ENCODE results near the gene CLASRP.
"Not testable (repeated sequence)": the region's sequence is repeated elsewhere in the genome, so short reads cannot be mapped to it uniquely, and the experiment has no call there.

Gene CLASRP

DNA sequence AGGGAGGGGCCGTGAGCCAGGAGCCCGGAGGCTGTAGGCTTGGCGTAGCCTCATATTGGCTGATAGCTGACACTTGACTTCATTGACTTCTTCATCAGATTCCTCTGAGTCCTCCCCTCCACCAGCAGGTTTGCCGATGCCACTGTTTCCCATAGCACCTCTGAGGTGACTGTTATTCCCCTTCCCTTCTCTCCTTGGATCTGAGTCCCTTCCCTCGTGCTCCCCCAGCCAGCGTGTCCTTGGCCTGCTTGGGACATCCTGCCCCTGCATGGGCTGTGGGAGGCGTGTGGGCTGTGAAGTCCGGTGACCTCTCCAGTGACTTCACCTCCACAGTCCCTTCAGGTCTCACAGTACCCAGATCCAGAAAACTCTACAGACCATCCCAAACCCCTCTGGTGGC is 63.0 kb downstream of the CLASRP start:
- DNase-seq (ENCODE audit: low read depth in 1 of 2, low spot score in 1 of 2) = no peak

DNA sequence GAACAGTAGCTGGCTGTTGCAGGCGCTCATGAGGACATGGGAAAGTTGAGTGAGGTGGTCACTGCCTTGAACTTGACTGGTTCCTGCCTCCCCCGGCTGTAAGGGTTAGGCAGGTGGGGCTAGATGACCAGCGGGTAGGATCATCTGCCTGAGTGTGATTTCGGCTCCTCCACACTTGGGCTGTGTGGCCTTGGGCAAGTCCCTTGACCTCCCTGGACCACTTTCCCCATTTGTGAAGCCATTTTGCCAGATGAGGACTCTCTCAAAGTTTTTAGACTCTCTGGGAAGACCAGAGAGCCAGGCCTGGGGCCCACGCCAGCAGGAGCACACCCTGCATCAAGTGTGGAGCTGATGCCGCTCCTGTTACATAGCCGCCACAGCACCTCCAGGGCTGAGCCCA is 63.6 kb downstream of the CLASRP start:
- no peak for DNase-seq (ENCODE audit: low read depth in 1 of 2, low spot score in 1 of 2)

DNA sequence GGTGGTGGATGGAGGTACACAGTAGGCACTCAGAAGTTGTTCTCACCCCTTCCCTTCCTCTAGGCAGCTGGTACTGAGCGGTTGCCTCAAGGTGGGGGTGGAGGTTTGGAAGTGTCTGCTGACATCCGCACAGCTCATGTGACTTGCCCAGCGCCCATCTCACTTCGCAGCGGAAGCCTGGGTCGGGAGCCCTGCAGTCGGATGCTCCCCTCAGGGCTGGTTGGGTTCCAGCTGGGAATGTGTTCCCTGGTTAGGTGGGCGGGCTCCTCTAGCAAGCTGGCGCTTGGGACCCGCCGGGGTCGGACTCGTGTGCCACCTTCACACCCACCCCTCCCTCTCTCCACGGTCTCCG is 64.3 kb downstream of the CLASRP start:
- DNase-seq (ENCODE audit: low read depth in 1 of 2, low spot score in 1 of 2) = no peak

DNA sequence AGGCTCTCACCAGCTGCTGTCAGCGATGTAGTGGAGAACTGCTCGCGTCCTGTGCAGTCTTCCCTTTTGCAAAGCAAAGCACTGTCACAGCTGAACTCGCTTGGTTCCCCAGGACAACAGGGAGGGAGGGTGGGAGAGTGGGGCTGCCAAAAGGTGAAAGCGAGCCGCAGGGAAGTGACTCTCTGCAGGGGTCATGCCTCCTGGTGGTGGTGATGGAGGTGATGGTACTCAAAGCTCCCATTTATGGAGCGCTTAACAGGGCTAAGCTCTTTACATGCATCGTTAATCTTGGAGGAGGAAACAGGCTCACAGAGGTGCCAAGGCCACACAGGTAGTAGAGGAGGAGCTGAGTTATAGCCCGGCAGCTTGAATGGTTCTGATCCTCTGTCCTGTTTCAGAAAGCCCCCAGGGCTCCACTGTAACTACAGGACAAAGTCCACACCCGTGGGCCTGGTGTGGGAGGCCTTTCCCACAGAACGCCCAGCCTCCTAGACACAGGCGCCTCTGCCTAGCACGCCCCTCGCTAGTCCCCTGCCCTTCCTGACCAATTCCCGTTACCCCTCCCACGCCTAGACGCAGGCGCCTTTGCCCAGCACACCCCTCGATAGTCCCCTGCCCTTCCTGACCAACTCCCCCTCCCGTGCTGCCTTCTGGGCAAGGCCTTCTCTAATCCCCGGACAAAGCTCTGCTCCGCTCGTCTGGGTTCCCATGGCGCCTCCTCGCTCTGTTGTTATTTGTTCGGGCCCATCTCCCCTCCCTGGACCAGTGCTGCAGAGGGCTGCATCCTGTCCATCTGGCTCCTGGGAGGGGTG is 64.9 kb downstream of the CLASRP start:
- no peak for DNase-seq (ENCODE audit: low read depth in 1 of 2, low spot score in 1 of 2)

DNA sequence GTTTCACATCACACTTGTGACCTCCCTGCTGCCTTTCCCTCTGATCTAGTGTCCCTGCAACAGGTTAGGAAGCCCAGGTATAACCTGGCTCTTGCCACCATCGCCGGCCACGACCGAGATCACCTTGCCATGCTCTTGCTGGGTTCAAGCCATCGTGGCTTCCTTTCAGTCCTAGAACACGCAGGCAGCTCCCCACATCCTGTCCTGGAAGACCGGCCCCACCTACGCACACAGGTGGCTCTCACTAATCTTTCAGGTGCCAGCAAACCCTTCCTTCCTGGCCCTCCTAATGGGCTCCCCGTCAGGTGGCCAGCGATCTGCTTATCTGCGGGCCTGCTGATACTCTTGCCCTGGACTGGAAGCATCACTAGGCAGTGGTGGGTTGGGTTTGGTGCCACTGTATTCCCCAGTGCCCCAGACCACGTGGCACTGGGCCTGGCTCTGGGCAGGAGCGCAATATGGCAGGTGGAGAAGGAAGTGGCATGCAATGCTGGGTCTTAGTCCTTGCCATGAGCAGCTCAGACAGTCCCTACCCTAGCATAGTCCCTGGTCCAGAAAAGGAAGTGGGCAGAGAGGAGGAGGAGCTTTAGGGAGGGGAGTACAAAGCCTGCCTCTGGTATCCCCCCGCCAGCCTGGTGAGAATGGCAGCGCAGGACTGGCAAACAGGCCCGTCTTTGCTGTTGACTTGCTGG is 66.0 kb downstream of the CLASRP start:
- DNase-seq (ENCODE audit: low read depth in 1 of 2, low spot score in 1 of 2) = no peak

DNA sequence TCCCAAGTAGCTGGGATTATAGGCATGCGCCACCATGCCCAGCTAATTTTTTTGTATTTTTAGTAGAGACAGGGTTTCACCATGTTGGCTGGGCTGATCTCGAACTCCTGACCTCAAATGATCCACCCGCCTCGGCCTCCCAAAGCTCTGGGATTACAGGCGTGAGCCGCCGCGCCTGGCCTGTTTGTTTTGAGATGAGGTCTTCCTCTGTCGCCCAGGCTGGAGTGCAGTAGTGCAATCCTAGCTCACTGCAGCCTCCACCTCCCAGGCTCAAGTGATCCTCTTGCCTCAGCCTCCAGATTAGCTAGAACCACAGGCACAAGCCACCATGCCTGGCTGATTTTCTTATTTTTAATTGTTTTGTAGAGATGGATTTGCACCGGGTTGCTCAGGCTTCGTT is 67.5 kb downstream of the CLASRP start:
- not testable (repeated sequence) for DNase-seq (ENCODE audit: low read depth in 1 of 2, low spot score in 1 of 2)

DNA sequence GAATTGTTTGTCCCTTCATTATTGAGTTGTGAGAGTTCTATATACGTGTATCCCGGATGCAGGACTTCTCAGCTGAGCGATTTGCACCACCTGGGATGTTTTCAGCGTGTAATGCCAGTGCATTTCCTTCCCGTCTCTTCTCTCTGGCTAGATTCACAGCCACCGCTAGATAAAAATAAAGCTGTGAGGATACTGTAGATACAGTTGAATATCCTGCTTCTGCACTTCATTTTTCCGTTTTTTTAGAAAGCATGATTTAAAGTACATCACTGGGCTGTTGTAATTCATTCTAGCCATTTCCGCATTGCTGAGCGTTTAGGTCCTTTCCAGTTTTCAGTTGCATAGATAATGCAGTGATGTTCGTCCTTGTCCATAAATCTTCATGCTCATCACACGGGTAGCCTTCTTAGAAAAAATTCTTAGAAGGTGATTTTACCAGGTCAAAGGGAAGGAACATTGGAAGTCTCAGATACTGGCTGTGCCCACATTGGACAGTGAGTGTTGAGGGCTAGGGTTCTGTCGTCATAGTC is 68.8 kb downstream of the CLASRP start:
- no peak for DNase-seq (ENCODE audit: low read depth in 1 of 2, low spot score in 1 of 2)

DNA sequence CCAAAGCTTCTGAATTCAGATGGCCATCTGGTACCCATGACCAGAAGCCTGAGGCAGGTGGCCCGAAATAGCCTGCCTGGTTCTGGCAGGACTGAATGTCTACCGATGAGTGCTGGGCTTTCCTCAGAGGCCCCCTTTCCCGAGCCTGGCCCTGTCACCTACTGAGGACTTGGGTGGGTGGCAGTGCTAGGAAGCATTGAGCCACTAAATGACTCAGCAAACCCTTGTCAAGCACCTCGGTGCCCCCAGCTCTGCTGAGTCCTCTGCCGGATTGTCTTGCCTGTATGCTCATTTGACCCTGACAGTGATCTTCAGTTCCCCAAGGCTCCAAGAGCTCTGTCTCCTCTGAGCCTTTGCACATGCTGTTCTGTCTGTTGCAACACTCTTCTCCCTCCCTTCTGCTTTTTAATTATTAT is 72.0 kb downstream of the CLASRP start:
- no peak for DNase-seq (ENCODE audit: low read depth in 1 of 2, low spot score in 1 of 2)

DNA sequence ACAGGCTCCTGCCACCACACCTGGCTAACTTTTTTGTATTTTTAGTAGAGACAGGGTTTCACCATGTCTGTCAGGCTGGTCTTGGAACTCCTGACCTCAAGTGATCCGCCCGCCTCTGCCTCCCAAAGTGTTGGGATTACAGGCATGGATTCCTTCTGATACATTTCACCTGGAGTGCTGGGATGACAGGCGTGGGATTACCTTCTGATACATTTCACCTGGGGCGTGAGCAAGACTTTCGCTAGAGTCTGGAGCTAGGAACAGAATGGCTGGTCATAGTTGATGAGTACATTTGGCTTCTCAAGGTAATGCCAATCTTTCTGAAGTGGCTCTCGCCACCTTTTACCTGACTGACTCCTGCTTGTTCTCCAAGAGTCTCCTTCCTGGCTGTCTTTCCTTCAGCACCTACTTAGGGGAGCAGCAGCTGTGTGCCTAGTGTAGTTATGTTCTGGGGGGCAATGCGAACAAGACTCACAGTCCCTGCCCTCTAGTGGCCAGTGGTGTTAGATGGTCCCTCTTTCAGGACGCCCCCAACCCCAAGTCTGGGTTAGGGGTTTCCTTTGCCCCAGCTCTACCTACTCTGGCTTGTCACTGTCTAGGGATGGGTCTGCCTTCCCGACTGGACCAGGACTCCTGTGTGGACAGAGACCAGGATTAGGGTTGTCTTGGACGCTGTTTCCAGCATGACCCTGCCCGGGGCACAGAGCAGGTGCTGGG is 73.4 kb downstream of the CLASRP start:
- DNase-seq (ENCODE audit: low read depth in 1 of 2, low spot score in 1 of 2) = no peak

DNA sequence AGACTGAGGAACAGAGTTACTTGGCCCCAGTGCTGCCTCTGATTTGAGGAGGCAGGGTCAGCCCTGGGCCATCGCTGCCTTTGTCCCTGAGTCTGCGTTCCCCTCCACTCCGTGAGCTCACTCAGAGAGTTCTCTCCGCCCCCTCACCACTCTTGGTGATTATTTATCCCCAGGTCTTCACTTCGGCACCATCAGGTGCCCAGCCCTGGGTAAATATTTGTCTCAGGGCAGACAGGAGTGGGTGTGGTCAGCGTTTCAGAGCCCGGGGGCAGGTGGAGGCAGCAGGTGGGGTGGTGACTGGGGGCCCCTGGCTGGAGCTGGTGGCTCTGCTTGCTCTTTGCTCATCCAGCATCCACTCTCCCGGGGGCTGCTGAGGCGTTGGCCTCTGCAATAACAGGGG is 74.8 kb downstream of the CLASRP start:
- no peak for DNase-seq (ENCODE audit: low read depth in 1 of 2, low spot score in 1 of 2)

DNA sequence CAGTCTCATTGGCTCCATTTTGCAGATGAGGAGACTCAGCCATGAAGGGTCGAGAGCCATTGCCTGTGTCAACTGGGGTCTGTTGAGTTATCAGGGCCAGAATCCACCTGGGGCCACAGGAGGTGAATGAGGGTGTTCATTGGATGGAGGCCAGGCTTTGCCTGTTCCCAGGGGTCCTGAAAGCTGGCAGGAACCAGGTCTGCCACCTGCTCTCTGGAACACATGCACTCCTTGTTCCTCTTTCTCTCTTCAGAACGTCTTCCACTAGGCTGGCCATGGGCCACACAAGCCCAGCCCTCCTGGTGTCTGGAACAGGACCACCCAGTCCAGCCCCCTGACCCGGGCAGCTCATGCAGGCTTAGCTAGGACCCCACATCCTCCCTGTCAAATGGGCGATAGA is 75.3 kb downstream of the CLASRP start:
- no peak for DNase-seq (ENCODE audit: low read depth in 1 of 2, low spot score in 1 of 2)

DNA sequence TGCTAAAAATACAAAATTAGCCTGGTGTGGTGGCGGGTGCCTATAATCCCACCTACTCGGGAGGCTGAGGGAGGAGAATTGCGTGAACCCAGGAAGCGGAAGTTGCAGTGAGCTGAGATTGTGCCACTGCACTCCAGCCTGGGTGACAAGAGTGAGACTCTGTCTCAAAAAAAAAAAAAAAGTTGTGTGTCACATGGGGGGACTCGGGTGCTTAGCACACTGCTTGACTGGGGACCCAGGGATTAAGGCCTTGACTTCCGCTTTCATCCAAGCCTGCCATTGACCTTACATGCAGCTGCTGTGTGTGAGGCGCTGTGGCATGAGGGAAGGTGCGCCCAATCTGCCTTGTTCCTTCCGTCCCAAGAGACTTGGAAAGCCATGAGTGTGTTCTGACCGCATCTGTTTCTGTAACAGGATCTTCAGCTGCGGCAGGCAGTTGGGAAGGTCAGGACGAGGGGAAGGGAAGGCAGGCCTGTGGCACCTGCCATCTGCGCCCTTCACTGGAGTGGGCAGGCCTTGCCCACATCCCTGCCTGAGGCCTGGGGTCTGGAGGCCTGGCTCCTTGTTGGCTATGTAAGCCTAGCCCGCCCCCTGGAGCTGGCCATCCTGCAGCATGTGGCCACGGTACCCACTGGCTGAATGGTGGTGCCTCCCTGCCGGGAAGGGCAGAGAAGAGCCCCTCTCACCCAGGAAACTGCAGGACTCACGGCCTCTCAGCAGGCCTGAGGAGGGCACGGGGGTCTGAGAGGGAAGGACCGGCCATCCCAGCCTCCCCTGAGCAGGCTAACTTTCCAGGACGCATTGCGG is 77.2 kb downstream of the CLASRP start:
- no peak for DNase-seq (ENCODE audit: low read depth in 1 of 2, low spot score in 1 of 2)

DNA sequence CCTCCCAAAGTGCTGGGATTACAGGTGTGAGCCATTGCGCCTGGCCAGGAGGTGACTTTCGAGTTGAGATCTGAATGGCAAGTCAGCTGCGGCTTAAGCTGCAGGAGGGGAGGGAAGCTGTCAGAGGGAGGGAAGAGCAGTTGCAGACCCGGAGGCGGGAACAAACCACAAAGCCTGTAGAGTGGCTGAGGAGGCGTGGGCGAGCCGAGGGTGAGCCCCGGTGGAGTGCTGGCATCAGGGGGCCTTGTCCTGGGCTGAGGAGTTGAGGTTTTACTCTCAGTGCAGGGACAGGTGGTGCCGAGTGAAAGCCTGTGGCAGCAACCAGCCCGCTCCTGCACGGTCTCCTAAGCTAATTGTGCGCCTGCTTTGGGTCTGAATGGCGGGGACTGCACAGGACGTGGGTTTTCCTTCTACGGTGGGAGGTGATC is 78.3 kb downstream of the CLASRP start:
- DNase-seq (ENCODE audit: low read depth in 1 of 2, low spot score in 1 of 2) = peak in 1 of 2 donors; percentile 18

DNA sequence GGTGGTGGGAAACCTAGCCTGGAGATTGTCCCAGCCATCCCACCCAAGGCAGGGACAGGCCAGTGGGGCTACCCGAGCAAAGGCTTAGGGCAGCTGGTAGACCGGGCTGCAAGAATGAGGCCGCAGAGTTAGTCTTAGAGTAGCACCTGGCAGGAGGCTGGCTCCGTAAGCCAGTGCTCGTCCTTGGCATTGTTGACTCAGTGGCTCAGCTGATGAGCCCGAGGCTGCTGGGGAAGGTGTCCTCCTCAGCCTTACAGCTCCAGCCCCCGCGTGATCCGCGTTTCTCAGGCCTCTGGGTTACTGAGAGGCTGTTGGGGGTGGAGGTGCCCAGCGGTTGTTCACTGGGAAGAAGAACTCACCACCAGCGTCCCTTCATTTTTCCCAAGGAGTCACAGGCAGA is 78.8 kb downstream of the CLASRP start:
- DNase-seq (ENCODE audit: low read depth in 1 of 2, low spot score in 1 of 2) = no peak

DNA sequence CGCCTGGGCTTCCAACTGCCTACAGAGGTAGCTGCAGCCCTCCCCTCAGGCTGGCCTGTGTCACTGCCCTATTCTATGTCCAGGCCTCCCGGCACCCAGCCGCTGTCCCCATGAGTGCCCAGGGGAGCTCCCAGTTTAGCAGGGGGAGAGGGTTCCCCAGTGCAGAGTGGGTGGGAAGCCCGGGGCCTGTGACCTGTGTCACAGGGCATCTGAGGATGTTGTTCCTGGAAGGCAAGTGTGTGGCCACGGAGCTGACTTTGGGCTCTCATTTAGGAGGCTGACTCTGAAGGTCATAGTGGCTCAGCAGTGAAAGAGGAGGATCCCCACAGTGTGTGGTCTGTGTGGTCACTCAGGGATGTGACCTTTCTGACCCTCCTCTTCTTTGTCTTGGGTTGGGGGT is 79.3 kb downstream of the CLASRP start:
- no peak for DNase-seq (ENCODE audit: low read depth in 1 of 2, low spot score in 1 of 2)

DNA sequence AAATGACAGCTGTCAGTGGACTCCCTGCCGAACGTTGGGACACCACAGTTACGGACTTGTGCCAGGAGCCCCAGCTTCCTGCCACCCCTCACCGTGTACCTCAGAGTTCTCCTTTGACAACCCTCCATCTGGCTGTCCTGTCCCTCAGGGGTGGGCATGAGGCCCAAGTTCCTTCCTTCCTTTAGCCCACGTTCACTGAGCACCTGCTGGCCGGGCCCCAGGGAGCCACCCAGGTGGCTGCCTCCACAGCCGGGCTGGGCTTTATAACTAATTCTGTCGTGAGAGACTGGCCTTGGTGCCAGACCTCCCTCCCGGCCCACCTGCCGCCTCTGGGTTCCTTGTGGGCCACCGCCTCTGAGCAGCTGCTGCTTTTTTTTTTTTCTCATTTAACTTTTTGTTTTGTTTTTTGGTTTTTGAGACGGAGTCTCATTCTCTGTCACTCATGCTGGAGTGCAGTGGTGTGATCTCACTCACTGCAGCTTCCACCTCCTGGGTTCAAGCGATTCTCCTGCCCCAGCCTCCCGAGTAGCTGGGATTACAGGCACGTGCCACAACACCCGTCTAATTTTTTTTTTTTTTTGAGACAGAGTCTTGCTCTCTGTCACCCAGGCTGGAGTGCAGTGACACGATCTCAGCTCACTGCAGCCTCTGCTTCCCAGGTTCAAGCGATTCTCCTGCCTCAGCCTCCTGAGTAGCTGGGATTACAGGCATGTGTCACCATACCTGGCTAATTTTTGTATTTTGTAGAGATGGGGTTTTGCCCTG is 79.9 kb downstream of the CLASRP start:
- DNase-seq (ENCODE audit: low read depth in 1 of 2, low spot score in 1 of 2) = not testable (repeated sequence)

DNA sequence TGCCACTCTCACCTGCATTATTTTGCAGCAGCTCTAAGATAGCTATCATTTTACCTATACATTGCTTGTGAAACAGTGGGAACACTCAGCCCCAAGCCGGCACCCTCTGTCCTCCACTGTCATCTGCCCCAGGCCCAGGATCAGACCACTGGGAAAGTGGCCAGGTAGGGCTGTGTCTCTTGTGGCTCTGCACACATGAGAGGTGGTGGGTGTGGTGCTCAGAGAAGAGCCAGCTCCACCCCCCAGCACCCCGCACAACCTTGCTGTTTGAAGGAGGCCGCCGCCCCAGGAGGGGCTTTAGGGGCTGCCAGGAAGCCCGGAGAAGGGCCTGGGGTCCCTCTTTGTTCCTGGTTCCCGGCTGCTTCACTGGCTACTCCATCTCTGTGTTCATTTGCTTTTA is 80.7 kb downstream of the CLASRP start:
- no peak for DNase-seq (ENCODE audit: low read depth in 1 of 2, low spot score in 1 of 2)

Measured in activated T-helper 1 cell treated with anti-CD3 and anti-CD28 coated beads, Interleukin-2, amount 50 U/mL, for 16 hours (primary cell).